ENCODE results near the gene ATP11C. TPM values are rescaled to one million over a fixed set of nuclear protein-coding genes. Genes with fewer than 3 reads are reported as not detected.

The ATP11C gene
- 19.4 TPM for total RNA-seq (2021; ENCODE audit: unreplicated experiment)
- 2.9 and 4.4 TPM in 2 replicates for polyA plus RNA-seq (2012)
- percentile 61 among the genes with signal in this experiment for Bru-seq, nascent RNA
- percentile 57 among the genes with signal in this experiment for BruChase-seq, experiment 1, labeled RNA remaining after a 6-hour chase
- BruChase-seq, experiment 2, labeled RNA remaining after a 2-hour chase = percentile 57 among the genes with signal in this experiment
- long read RNA-seq, partial matches to known transcripts = 31 of 43 reads
- long read RNA-seq, other reads (novel, unspliced or antisense) = 12 of 43 reads

DNA sequence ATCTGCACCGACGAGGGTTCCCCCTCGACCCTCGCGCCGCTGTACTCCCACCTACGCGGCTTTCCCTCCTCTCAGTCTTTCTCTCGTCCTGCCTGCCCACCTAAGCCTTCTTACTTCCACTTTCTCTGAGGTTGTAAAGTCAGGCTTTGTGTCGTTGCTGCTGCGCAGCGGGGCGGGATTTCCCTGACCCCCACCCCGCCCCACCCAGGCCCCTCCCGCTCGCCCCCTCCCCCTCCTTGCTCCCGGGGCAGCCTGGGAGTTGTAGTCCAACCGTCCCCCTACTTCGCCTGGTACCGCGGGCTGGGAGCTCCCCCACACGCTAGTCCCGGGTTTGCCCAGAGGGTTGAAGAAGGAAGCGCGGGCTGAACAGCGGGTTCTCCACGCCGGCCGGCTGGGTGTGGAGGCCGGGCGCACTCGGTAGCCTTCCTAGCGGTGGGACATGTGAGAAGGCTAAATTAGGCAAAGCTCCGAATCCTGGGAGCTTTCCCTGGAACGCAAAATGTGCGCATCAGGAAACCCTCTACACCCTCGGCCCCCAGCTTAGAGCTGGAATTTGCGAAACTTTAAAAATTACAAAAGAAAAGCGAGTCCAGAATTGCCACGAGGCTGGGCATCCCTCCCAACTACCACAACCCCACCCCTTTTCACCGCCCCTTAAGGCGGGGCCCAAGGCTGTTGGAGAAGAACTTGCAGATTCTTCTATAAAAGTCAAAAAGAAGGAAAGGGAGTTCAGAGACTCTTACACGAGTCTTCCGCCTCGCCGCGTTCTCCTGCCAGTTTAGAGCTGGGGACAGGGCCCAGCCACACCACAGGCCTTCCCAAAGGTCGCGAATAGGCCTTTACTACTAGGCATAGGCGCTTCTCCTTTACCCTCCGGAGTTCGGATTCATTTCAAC, at the start of gene ATP11C:
Gene ATP11C, minus strand, starts transcription at position 153 of the 896 bp plus-strand sequence. CDS start 1,011 bp downstream, outside the sequence.
- H4K20me1 ChIP-seq (ENCODE audit: insufficient read depth) = no peaks in the 10 kb centered on the region
- peak within 1 kb of the TSS; percentile 59 to 66 for H3K4me3 ChIP-seq (replicated peaks in 1 of 2; ENCODE audit: low read depth in 1 of 2, low read length in 2 of 2)
- H3K4me1 ChIP-seq (ENCODE audit: control insufficient read depth in 1 of 2, insufficient read depth in 2 of 2, low read length in 2 of 2) = peaks cover 6 to 20% of the 10 kb centered on the region in 2 experiments
- peak within 1 kb of the TSS; percentile 84 for H3K27ac ChIP-seq (ENCODE audit: low read depth, low read length)
- H3K79me2 ChIP-seq (ENCODE audit: insufficient read depth, low read length) = peaks cover 21% of the 10 kb centered on the region
- peak within 1 kb of the TSS; percentile 85 for H2AFZ ChIP-seq (ENCODE audit: low read depth, low read length, poor library complexity, severe bottlenecking)
- peak within 1 kb of the TSS; percentile 80 for H3K4me2 ChIP-seq (ENCODE audit: low read length)
- ChIA-PET POLR2A (no interaction called here), CTCF (no interaction called here), RAD21 (ENCODE audit: low non-redundant PET in 1 of 2, low total read pairs in 2 of 2, uncharacterized antibody in 2 of 2, unreplicated experiment in 2 of 2) (interaction anchor here in 1 of 2 experiments (0.7 kb wide), 1 partner anchor 153 kb away, joined by 3 read pairs; no protein-coding TSS in a partner anchor)
- H3K36me3 ChIP-seq (ENCODE audit: control insufficient read depth in 1 of 2, insufficient read depth in 2 of 2, low read length in 2 of 2) = no peaks in the 10 kb centered on the region
- H3K9ac ChIP-seq (ENCODE audit: low read length) = peak within 1 kb of the TSS; percentile 70
- ATAC-seq = peak; percentile 79
- no peaks in the 10 kb centered on the region for H3K27me3 ChIP-seq (ENCODE audit: insufficient read depth, low read length)
- H3K9me2 ChIP-seq (ENCODE audit: insufficient read depth) = no peaks in the 10 kb centered on the region
- no peaks in the 10 kb centered on the region for H3K9me3 ChIP-seq (ENCODE audit: control insufficient read depth in 1 of 2, insufficient read depth in 1 of 2, low read depth in 1 of 2, low read length in 2 of 2)
- intact Hi-C loops (cut with micrococcal nuclease) = no loop called here
- no TSS peak for BruUV-seq (replicated peaks)
- DNase-seq (ENCODE audit: low read depth, low spot score) = peak; percentile 47
- TF ChIP-seq CEBPB (IDR thresholded peaks at IDR 0.05; ENCODE audit: low read depth) = no peak
- no peak for TF ChIP-seq TCF7L2 (IDR thresholded peaks at IDR 0.05; ENCODE audit: borderline replicate concordance, extremely low read depth, insufficient read depth, insufficient read length)
- TF ChIP-seq, protein P1, sequence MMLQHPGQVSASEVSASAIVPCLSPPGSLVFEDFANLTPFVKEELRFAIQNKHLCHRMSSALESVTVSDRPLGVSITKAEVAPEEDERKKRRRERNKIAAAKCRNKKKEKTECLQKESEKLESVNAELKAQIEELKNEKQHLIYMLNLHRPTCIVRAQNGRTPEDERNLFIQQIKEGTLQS (IDR thresholded peaks at IDR 0.05) = no peak
- peak; percentile 31 for TF ChIP-seq POLR2A (IDR thresholded peaks at IDR 0.05; ENCODE audit: borderline replicate concordance, extremely low read depth, insufficient read depth, insufficient read length)
- TF ChIP-seq, protein P2, sequence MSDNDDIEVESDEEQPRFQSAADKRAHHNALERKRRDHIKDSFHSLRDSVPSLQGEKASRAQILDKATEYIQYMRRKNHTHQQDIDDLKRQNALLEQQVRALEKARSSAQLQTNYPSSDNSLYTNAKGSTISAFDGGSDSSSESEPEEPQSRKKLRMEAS (IDR thresholded peaks at IDR 0.05) = peak; percentile 58
- no peak for TF ChIP-seq YY1 (IDR thresholded peaks at IDR 0.05; ENCODE audit: extremely low read depth, insufficient replicate concordance, low read depth, low read length)
- TF ChIP-seq JUND (IDR thresholded peaks at IDR 0.05) = no peak
- peak; percentile 76 for TF ChIP-seq POLR2AphosphoS5 (IDR thresholded peaks at IDR 0.05; ENCODE audit: low read depth, low read length)
- TF ChIP-seq, protein P3, sequence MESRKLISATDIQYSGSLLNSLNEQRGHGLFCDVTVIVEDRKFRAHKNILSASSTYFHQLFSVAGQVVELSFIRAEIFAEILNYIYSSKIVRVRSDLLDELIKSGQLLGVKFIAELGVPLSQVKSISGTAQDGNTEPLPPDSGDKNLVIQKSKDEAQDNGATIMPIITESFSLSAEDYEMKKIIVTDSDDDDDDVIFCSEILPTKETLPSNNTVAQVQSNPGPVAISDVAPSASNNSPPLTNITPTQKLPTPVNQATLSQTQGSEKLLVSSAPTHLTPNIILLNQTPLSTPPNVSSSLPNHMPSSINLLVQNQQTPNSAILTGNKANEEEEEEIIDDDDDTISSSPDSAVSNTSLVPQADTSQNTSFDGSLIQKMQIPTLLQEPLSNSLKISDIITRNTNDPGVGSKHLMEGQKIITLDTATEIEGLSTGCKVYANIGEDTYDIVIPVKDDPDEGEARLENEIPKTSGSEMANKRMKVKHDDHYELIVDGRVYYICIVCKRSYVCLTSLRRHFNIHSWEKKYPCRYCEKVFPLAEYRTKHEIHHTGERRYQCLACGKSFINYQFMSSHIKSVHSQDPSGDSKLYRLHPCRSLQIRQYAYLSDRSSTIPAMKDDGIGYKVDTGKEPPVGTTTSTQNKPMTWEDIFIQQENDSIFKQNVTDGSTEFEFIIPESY (IDR thresholded peaks at IDR 0.05; ENCODE audit: extremely low read depth, insufficient replicate concordance, low read length) = no peak
- TF ChIP-seq, protein P4, sequence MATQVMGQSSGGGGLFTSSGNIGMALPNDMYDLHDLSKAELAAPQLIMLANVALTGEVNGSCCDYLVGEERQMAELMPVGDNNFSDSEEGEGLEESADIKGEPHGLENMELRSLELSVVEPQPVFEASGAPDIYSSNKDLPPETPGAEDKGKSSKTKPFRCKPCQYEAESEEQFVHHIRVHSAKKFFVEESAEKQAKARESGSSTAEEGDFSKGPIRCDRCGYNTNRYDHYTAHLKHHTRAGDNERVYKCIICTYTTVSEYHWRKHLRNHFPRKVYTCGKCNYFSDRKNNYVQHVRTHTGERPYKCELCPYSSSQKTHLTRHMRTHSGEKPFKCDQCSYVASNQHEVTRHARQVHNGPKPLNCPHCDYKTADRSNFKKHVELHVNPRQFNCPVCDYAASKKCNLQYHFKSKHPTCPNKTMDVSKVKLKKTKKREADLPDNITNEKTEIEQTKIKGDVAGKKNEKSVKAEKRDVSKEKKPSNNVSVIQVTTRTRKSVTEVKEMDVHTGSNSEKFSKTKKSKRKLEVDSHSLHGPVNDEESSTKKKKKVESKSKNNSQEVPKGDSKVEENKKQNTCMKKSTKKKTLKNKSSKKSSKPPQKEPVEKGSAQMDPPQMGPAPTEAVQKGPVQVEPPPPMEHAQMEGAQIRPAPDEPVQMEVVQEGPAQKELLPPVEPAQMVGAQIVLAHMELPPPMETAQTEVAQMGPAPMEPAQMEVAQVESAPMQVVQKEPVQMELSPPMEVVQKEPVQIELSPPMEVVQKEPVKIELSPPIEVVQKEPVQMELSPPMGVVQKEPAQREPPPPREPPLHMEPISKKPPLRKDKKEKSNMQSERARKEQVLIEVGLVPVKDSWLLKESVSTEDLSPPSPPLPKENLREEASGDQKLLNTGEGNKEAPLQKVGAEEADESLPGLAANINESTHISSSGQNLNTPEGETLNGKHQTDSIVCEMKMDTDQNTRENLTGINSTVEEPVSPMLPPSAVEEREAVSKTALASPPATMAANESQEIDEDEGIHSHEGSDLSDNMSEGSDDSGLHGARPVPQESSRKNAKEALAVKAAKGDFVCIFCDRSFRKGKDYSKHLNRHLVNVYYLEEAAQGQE (IDR thresholded peaks at IDR 0.05; ENCODE audit: low read depth) = no peak
- no peak for TF ChIP-seq SIN3A (IDR thresholded peaks at IDR 0.05; ENCODE audit: low read depth)
- no peak for TF ChIP-seq EZH2 (IDR thresholded peaks at IDR 0.05)
- TF ChIP-seq, protein P5, sequence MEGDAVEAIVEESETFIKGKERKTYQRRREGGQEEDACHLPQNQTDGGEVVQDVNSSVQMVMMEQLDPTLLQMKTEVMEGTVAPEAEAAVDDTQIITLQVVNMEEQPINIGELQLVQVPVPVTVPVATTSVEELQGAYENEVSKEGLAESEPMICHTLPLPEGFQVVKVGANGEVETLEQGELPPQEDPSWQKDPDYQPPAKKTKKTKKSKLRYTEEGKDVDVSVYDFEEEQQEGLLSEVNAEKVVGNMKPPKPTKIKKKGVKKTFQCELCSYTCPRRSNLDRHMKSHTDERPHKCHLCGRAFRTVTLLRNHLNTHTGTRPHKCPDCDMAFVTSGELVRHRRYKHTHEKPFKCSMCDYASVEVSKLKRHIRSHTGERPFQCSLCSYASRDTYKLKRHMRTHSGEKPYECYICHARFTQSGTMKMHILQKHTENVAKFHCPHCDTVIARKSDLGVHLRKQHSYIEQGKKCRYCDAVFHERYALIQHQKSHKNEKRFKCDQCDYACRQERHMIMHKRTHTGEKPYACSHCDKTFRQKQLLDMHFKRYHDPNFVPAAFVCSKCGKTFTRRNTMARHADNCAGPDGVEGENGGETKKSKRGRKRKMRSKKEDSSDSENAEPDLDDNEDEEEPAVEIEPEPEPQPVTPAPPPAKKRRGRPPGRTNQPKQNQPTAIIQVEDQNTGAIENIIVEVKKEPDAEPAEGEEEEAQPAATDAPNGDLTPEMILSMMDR (IDR thresholded peaks at IDR 0.05 in 2 of 3, conservative IDR thresholded peaks at IDR 0.05 in 1 of 3; ENCODE audit: borderline replicate concordance in 1 of 3, insufficient read depth in 1 of 3, low read depth in 2 of 3, low read length in 2 of 3) = no peak
- TF ChIP-seq ELF1 (IDR thresholded peaks at IDR 0.05; ENCODE audit: borderline replicate concordance, low read depth) = no peak; the same call in 1 of the 2 replicates
- no peak for TF ChIP-seq FOSL1 (IDR thresholded peaks at IDR 0.05; ENCODE audit: low read depth)
- no peak for TF ChIP-seq ZNF274 (IDR thresholded peaks at IDR 0.05; ENCODE audit: low read depth, low read length)

Data from HCT116 (cell line).